HFFc6 (cell line): ENCODE data around the gene ITPR1. TPM values are rescaled to one million over a fixed set of nuclear protein-coding genes. Genes with fewer than 3 reads are reported as not detected.
A peak's percentile ranks its signal among the peaks of the same experiment; 100 is the strongest.
"Not testable (repeated sequence)": the region's sequence is repeated elsewhere in the genome, so short reads cannot be mapped to it uniquely, and the experiment has no call there.

ENCODE experiments used
- DNase-seq: peaks from one replicate; pipeline ENCODE4 v3.0.0-alpha.2; 2018
- H3K27ac Mint-ChIP-seq: 2 replicates; pipeline ENCODE4 v1.8.0; 2020; ENCODE audit warnings: mild to moderate bottlenecking, mixed read lengths
- H3K27me3 Mint-ChIP-seq: 2 replicates; pipeline ENCODE4 v1.8.0; 2021; ENCODE audit warnings: mild to moderate bottlenecking, moderate library complexity, mixed read lengths; ENCODE audit not compliant: insufficient read depth
- H3K36me3 Mint-ChIP-seq: 2 replicates; pipeline ENCODE4 v1.8.0; 2021; ENCODE audit warnings: low read depth, mixed read lengths
- H3K4me1 Mint-ChIP-seq: 2 replicates; pipeline ENCODE4 v1.8.0; 2020; ENCODE audit warnings: low read depth, mixed read lengths
- H3K4me3 Mint-ChIP-seq: 2 replicates; pipeline ENCODE4 v1.8.0; 2020; ENCODE audit warnings: mild to moderate bottlenecking, moderate library complexity, mixed read lengths
- H3K9me3 Mint-ChIP-seq: 2 replicates; pipeline ENCODE4 v1.8.0; 2020; ENCODE audit warnings: mild to moderate bottlenecking, mixed read lengths
- CTCF ChIP-seq: fragments of 200-600 bp; sonication (generic); IDR thresholded peaks from 2 replicates; pipeline ENCODE4 v1.5.0; 2021; ENCODE audit warnings: antibody characterized with exemption, mild to moderate bottlenecking
- total RNA-seq, 6 experiments: library from RNA; stranded (reverse); fragmentation: NEBNext Ultra II Directional; extraction: Animal tissue kit (Norgen Biotek cat#: 25700); gene quantifications; 2 replicates in 1 of 6; 3 replicates in 5 of 6; pipeline ENCODE4 v1.2.3, GENCODE V29; 2021

ITPR1 gene
- total RNA-seq, 6 experiments from 2014 or later, result 4.9 to 8.3 (median 6.1) TPM

- no peak overlapping the region for H3K4me3 Mint-ChIP-seq
- DNase-seq, result peak; percentile 69
- TF ChIP-seq CTCF, result no peak
- H3K9me3 Mint-ChIP-seq, result no peaks in the 10 kb centered on the region
- H3K4me1 Mint-ChIP-seq, result peaks cover 26% of the 10 kb centered on the region
- no peaks in the 10 kb centered on the region; the same call in 1 of the 2 replicates for H3K36me3 Mint-ChIP-seq
- peak overlapping the region; percentile 27 for H3K27ac Mint-ChIP-seq
- peaks cover 6% of the 10 kb centered on the region for H3K27me3 Mint-ChIP-seq
These were observed 95.3 kb downstream of the ITPR1 start for GRCh38 chr3:4588466-4588865.

GRCh38 chr3:4589475-4590097 lies 96.4 kb downstream of the ITPR1 start:
- no peak overlapping the region for H3K27ac Mint-ChIP-seq
- H3K27me3 Mint-ChIP-seq, result peaks cover 8% of the 10 kb centered on the region
- H3K4me1 Mint-ChIP-seq, result peaks cover 15% of the 10 kb centered on the region
- no peak for TF ChIP-seq CTCF
- DNase-seq, result no peak
- no peaks in the 10 kb centered on the region; the same call in 1 of the 2 replicates for H3K36me3 Mint-ChIP-seq
- H3K9me3 Mint-ChIP-seq, result no peaks in the 10 kb centered on the region
- H3K4me3 Mint-ChIP-seq, result no peak overlapping the region

DNA sequence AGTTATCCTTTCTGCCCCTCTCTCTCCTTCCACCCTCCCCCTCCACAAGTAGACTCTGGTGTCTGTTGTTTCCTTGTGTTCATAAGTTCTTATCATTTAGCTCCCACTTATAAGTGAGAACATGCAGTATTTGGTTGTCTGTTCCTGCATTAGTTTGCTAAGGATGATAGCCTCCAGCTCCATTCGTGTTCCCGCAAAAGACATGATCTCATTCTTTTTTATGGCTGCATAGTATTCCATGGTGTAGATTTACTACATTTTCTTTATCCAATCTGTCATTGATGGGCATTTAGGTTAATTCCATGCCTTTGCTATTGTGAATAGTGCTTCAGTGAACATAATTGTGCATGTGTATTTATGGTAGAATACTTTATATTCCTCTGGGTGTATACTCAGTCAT lies 97.7 kb downstream of the ITPR1 start:
- Mint-ChIP-seq H3K4me1 (peaks cover 11% of the 10 kb centered on the region), H3K27me3 (peaks cover 14% of the 10 kb centered on the region)
- not testable (repeated sequence) for H3K27ac Mint-ChIP-seq, H3K4me3 Mint-ChIP-seq, DNase-seq, H3K9me3 Mint-ChIP-seq, H3K36me3 Mint-ChIP-seq

- no peak for DNase-seq
- Mint-ChIP-seq H3K9me3 (no peaks in the 10 kb centered on the region), H3K27me3 (peaks cover 14% of the 10 kb centered on the region), H3K4me3 (no peak overlapping the region), H3K27ac (no peak overlapping the region), H3K4me1 (peaks cover 11% of the 10 kb centered on the region), H3K36me3 (no peaks in the 10 kb centered on the region; the same call in 1 of the 2 replicates)
- no peak for TF ChIP-seq CTCF
These were observed 98.5 kb downstream of the ITPR1 start for GRCh38 chr3:4591669-4592068.

DNA sequence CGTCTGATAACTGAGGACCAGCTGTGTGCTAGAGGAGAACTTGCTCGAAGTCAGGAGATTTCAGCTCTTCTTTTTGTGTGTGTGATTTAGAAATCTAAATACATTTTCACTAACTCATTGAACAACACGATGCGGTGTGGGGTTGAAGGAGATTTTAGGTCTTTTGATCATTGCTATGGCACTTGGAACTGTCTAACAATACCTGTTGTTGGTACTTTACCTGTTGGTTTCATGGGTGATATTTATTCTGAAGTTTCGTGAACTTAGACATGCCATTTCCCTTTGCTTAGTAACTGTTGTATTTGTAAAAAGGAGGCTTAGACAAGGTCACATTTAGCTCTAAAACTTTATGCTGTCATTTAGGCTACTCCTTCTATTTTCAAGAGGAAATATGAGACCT lies 99.9 kb downstream of the ITPR1 start:
- no peak for TF ChIP-seq CTCF
- Mint-ChIP-seq H3K9me3 (no peaks in the 10 kb centered on the region), H3K27me3 (peaks cover 15% of the 10 kb centered on the region), H3K4me1 (peaks cover 10% of the 10 kb centered on the region), H3K27ac (no peak overlapping the region), H3K4me3 (no peak overlapping the region), H3K36me3 (no peaks in the 10 kb centered on the region; the same call in 1 of the 2 replicates)
- no peak for DNase-seq

- H3K27ac Mint-ChIP-seq, result no peak overlapping the region
- peaks cover 19% of the 10 kb centered on the region for H3K27me3 Mint-ChIP-seq
- H3K4me3 Mint-ChIP-seq, result no peak overlapping the region
- no peak for TF ChIP-seq CTCF
- no peaks in the 10 kb centered on the region for H3K4me1 Mint-ChIP-seq
- no peaks in the 10 kb centered on the region for H3K9me3 Mint-ChIP-seq
- H3K36me3 Mint-ChIP-seq, result no peaks in the 10 kb centered on the region; the same call in 1 of the 2 replicates
- no peak for DNase-seq
These were observed 102.6 kb downstream of the ITPR1 start for GRCh38 chr3:4595710-4596113.
